OCI-LY7 (cell line): Measurements from ENCODE around the gene EMD. TPM values are rescaled to one million over a fixed set of nuclear protein-coding genes. Genes with fewer than 3 reads are reported as not detected.

Experiments
- BruUV-seq: library from RNA; stranded (reverse); fragments of 400-500 nt; replicated peaks from 2 replicates; lab custom pipeline; 2021; lab: Mats Ljungman, UMichigan
- CTCF ChIA-PET: fragments of 300-600 bp; sonication (Branson Sonifier 250); formaldehyde crosslinking; loops from one replicate; lab custom pipeline; 2022; ENCODE audit warnings: antibody characterized with exemption; ENCODE audit not compliant: unreplicated experiment; lab: Charles Lee
- POLR2A ChIA-PET: fragments of 300-600 bp; sonication (Branson Sonifier 250); formaldehyde crosslinking; loops from one replicate; lab custom pipeline; 2022; ENCODE audit warnings: antibody characterized with exemption; lab: Charles Lee
- DNase-seq: peaks from one replicate; pipeline ENCODE4 v3.0.0-alpha.2; 2015; ENCODE audit warnings: low spot score
- H2AFZ ChIP-seq: fragments of 200-600 bp; sonication (generic), shearing (Covaris generic); 2 replicates; pipeline ENCODE4 v1.6.1; 2014; ENCODE audit warnings: mild to moderate bottlenecking, antibody characterized with exemption, low read length, moderate library complexity
- H3K27ac ChIP-seq: fragments of 200-600 bp; sonication (generic); 2 replicates; pipeline ENCODE4 v1.5.1; 2014; ENCODE audit warnings: mixed run types, low read depth, mild to moderate bottlenecking, moderate library complexity, low read length, inconsistent platforms; ENCODE audit not compliant: poor library complexity, severe bottlenecking
- H3K36me3 ChIP-seq: fragments of 200-600 bp; sonication (generic); 2 replicates; pipeline ENCODE4 v1.6.1; 2014; ENCODE audit warnings: mild to moderate bottlenecking, antibody characterized with exemption, low read length, moderate library complexity, mixed read lengths; ENCODE audit not compliant: insufficient read depth
- H3K4me1 ChIP-seq: fragments of 200-600 bp; sonication (generic); 2 replicates; pipeline ENCODE4 v1.5.1; 2014; ENCODE audit warnings: mild to moderate bottlenecking, low read length; ENCODE audit not compliant: insufficient read depth, poor library complexity, severe bottlenecking
- H3K4me2 ChIP-seq: fragments of 200-600 bp; sonication (generic); 2 replicates; pipeline ENCODE4 v1.6.1; 2014; ENCODE audit warnings: mild to moderate bottlenecking, low read length
- H3K4me3 ChIP-seq: fragments of 200-600 bp; sonication (generic); 2 replicates; pipeline ENCODE4 v1.5.1; 2014; ENCODE audit warnings: mild to moderate bottlenecking, low read depth, low read length; ENCODE audit not compliant: poor library complexity, severe bottlenecking
- H3K79me2 ChIP-seq: fragments of 200-600 bp; sonication (generic); 2 replicates; pipeline ENCODE4 v1.6.1; 2016; ENCODE audit warnings: low read depth, mild to moderate bottlenecking, low read length, moderate library complexity, mixed read lengths; ENCODE audit not compliant: insufficient read depth
- H3K9me2 ChIP-seq: fragments of 200-600 bp; sonication (generic); 2 replicates; pipeline ENCODE4 v1.6.1; 2016; ENCODE audit warnings: mild to moderate bottlenecking, low read length, mixed read lengths; ENCODE audit not compliant: insufficient read depth
- H3K9me3 ChIP-seq: fragments of 200-600 bp; sonication (generic); 2 replicates; pipeline ENCODE4 v1.6.1; 2014; ENCODE audit warnings: mild to moderate bottlenecking, mixed run types, low read length, mixed read lengths
- H4K20me1 ChIP-seq: fragments of 200-600 bp; sonication (generic); 2 replicates; pipeline ENCODE4 v1.6.1; 2014; ENCODE audit warnings: mild to moderate bottlenecking, antibody characterized with exemption, low read length, moderate library complexity, mixed read lengths; ENCODE audit not compliant: insufficient read depth
- CTCF ChIP-seq: fragments of 200-600 bp; sonication (generic); conservative IDR thresholded peaks from 2 replicates; pipeline ENCODE4 v1.5.1; 2014; ENCODE audit warnings: mild to moderate bottlenecking, antibody characterized with exemption, low read length, moderate library complexity, mixed read lengths
- EZH2phosphoT487 ChIP-seq: fragments of 200-600 bp; sonication (generic); IDR thresholded peaks from 2 replicates; pipeline ENCODE4 v1.6.1; 2018; ENCODE audit warnings: low read depth, borderline replicate concordance, mild to moderate bottlenecking, mixed run types, antibody characterized with exemption, low read length, moderate library complexity, mixed read lengths
- intact Hi-C: fragments of 100-400 bp; cut with micrococcal nuclease; formaldehyde crosslinking; loops from one replicate; pipeline ENCODE4 v1.10.0; 2022; ENCODE audit not compliant: unreplicated experiment
- total RNA-seq, 2 experiments: library from RNA; depleted of rRNA in 1 of 2; stranded (reverse); fragments of >200 nt in 1 of 2; shearing (Covaris generic) in 1 of 2; gene quantifications; 2 replicates each; pipeline ENCODE4 v1.2.3, GENCODE V29; 2014 to 2022

EMD gene
- total RNA-seq, 2 experiments from 2014 or later, result 35.4 to 64.6 TPM

- BruUV-seq, result no TSS peak
- Histone ChIP-seq H3K9me3 (no peaks in the 10 kb centered on the region), H2AFZ (no peak overlapping the region), H3K79me2 (peaks cover 16% of the 10 kb centered on the region; the same call in 1 of the 2 replicates), H4K20me1 (0 out of 2 replicates have a peak, but pooled peaks cover 3% of the 10 kb centered on the region), H3K36me3 (peaks cover 35% of the 10 kb centered on the region), H3K9me2 (no peaks in the 10 kb centered on the region), H3K4me3 (no peak overlapping the region), H3K27ac (no peak overlapping the region), H3K4me1 (peaks cover 10% of the 10 kb centered on the region), H3K4me2 (no peak overlapping the region)
- DNase-seq, result no peak
- intact Hi-C loops, result no loop called here
- TF ChIP-seq CTCF (no peak), EZH2phosphoT487 (no peak)
- ChIA-PET POLR2A (no interaction called here), CTCF (no interaction called here)
Measured at GRCh38 chrX:154365997-154366665, 13.0 kb upstream of the EMD start.

- no TSS peak for BruUV-seq
- CTCF ChIA-PET, result no interaction called here
Measured at GRCh38 chrX:154366666-154367055, 12.4 kb upstream of the EMD start.

More at GRCh38 chrX:154366666-154367055, 12.4 kb upstream of the EMD start:
- no peak overlapping the region for H3K4me3 ChIP-seq
- H4K20me1 ChIP-seq, result 0 out of 2 replicates have a peak, but pooled peaks cover 3% of the 10 kb centered on the region
- peaks cover 30% of the 10 kb centered on the region for H3K36me3 ChIP-seq
- no peaks in the 10 kb centered on the region for H3K9me3 ChIP-seq
- intact Hi-C loops, result no loop called here
- H3K4me1 ChIP-seq, result peaks cover 12% of the 10 kb centered on the region
- no peak overlapping the region for H3K4me2 ChIP-seq
- peaks cover 16% of the 10 kb centered on the region; the same call in 1 of the 2 replicates for H3K79me2 ChIP-seq
- no peak overlapping the region for H3K27ac ChIP-seq
- no peak for DNase-seq
- no peaks in the 10 kb centered on the region for H3K9me2 ChIP-seq
- no peak overlapping the region for H2AFZ ChIP-seq
- TF ChIP-seq EZH2phosphoT487 (no peak), CTCF (no peak)
- POLR2A ChIA-PET, result no interaction called here
